HG03460 (cell line): ENCODE measurements around the gene CSTPP1.
"Not testable (repeated sequence)": the region's sequence is repeated elsewhere in the genome, so short reads cannot be mapped to it uniquely, and the experiment has no call there.

ENCODE experiments used
- ATAC-seq: cut with Tn5 transposase; IDR thresholded peaks from one replicate; pipeline ENCODE4 v1.9.1; 2021; ENCODE audit not compliant: unreplicated experiment

The CSTPP1 gene

DNA sequence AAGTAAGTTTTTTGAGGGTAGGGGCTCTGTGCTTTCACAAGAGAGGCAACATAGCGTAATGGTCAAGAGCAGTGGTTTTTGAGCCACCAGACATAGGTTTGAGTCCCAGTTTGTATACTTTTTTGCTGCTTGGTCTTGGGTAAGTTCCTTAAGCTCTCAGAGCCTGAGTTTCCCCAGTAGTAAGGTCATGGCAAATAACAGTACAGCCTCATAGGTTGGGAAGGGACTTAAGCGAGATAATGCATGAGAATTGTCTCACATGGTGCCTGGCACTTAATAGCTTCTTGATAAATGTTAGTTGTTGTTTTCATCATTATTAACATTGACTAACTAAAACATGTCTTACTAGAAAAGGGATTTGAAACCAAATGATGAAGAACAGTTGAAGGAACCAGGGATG is 157.0 kb downstream of the CSTPP1 start:
- no peak for ATAC-seq

- ATAC-seq: not testable (repeated sequence)
These were observed 160.3 kb downstream of the CSTPP1 start for GRCh38 chr11:47096871-47097270.

GRCh38 chr11:47098223-47098622 is 161.7 kb downstream of the CSTPP1 start:
- not testable (repeated sequence) for ATAC-seq

GRCh38 chr11:47099214-47099917 is 162.8 kb downstream of the CSTPP1 start:
- ATAC-seq: no peak

DNA sequence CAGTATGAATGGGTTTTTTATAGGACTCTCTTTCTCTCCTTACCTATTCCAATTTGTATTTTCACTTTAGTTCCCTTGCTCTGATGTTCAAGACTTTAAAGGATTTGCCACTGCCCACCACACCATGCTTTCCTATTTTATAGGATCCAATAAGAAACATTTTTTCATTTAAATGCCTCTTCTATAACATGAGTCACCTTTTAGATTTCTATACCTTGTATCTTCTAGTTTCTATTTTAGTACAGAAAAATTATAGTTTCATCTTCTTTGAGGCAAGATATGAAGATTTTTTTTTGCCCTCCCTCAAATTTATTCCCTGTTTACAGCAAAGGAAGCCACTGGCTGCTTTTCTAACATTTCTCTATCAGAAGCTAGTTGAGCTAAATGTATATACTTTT is 163.4 kb downstream of the CSTPP1 start:
- no peak for ATAC-seq

DNA sequence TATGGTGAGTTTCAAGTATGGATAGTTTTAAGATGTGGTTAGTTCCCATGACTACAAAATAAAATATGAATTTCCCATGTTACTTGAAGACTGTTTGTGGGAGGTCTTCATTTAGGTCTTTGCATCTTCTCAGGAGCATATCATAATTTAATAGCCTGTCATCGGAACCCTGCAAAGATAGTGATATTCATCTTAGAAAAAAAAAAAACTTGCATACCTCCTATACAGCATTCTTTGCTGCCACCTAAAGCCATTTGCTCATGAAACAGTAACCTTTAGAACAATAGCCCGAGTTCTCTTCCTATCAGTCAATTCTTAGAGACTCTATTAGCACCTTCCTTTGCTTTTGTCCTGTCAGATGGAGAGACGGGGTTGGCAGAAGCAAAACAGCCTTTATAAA is 164.8 kb downstream of the CSTPP1 start:
- no peak for ATAC-seq

DNA sequence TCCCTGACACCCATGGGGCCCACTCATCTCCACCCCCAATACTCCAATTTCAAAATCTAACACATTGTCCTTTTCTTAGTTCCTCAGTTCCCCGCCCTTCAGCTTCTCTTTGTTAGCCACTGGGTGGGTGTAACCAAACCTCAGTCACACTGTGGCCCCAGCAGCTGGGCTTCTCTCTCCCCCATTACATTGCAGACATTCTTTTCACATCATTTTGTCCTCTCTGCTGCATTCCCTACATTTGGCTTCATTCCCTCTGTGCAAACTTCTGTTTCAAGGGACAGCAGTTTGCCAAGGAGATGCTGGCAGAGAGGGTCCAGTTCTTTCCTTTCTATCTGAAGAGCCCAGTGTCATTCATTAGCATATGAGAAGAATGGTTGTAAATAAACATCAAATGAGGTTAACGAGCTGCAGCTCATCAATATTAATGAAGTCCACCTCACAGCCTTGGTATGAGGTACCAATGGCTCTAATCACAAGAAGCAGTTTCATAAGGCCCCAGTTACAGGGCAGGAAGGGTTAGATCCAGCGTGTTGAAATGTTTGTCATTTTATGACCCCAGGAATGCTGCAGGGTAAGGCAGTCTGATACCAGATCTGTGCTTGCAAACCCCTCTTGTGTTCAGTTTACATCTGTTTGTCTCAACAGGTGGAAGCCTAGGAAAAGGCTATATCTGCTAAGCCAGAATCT is 167.8 kb downstream of the CSTPP1 start:
- no peak for ATAC-seq

GRCh38 chr11:47105541-47105940 is 169.0 kb downstream of the CSTPP1 start:
- ATAC-seq: no peak

- ATAC-seq: no peak
These were observed 169.4 kb downstream of the CSTPP1 start for GRCh38 chr11:47105974-47106373.

GRCh38 chr11:47106798-47107411 is 170.3 kb downstream of the CSTPP1 start:
- no peak for ATAC-seq

DNA sequence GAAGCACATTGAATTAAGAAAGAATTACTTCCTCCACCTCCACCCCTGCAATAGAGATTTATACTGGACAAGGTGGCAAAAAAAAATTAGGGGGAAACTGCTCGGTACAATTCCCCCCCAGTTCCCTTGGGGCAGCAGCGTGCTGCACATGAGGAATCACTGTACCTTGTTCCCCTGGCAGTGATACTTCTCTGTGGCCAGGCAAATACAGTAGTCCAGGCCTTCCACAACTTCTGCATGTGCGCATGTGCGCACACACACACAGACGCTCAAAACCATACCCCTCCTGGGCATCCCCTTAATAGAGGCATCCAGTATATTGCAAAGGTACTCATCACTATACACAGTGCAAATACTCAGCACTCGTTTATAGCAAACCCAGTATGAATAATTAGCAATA is 171.2 kb downstream of the CSTPP1 start:
- ATAC-seq: no peak

DNA sequence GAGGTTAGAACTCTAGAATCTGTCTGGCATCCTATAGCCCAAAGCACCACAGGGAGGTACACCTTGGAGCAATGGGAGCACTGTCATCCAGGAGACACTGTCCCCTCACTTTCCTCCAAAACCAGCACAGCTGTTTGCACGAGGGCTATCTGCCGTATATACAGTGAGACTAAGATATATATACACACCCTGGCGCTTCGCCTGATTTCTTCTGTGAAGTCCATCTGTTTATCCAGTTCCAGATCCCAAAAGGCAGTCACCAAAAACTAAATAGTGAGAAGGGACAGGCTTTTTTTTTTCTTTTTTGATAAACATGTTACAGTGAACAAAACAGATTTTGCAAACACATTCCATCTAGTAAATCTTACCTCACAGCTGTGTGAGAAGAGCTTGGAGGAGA is 171.7 kb downstream of the CSTPP1 start:
- no peak for ATAC-seq

GRCh38 chr11:47109051-47109726 is 172.6 kb downstream of the CSTPP1 start:
- ATAC-seq: no peak

DNA sequence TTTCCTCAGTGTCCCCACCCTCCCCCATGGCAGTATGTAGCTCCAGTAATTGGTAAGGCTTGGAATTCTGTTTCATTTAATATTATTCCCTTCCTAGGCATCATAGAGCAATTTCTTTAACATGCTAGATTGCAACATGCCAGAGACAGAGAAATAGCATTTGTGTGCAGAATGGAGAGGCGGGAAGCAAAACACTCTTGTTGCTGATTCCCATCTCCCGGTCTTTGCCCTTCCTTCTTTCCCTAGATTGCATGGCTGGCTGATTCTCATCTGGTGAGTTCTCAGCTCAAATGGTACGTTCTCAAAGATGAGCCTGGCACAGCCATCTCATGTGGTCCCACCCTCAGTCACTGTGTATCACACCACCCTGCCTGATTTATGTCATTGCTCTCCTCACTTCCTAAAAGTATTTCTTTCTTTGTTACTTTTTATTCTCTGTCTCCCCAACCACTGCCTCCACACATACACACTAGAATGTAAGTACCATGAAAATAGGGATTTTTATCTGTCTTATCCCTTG is 173.2 kb downstream of the CSTPP1 start:
- no peak for ATAC-seq

DNA sequence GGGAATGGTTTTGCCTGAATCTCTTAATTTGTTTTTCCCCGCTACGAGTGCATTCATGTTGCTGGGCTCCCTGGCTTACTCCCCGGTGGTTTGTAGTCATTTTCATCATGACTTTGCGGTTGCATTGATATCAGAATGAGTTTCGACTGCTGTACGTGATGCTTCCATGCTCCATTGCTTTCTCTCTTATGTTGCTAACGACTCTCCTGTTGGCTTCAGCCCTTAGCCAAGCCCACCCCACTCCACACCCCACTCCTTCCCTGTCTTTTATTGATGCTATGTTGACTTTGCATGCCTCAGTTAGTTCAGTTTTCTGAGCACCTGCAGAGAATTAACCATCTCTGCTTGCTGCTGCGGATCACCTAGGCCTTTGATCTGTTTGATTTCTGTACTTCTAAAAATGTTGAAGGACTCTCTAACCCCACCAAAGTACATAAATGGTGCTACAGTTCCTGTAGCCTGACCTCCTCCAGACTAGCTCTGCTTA is 174.8 kb downstream of the CSTPP1 start:
- ATAC-seq: peak; percentile 84

DNA sequence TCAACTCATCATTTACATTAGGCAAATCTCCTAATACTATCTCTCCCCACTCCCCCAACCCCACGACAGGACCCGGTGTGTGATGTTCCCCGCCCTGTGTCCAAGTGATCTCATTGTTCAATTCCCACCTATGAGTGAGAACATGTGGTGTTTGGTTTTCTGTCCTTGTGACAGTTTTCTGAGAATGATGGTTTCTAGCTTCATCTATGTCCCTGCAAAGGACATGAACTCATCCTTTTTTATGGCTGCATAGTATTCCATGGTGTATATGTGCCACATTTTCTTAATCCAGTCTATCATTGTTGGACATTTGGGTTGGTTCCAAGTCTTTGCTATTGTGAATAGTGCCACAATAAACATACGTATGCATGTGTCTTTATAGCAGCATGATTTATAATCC is 176.4 kb downstream of the CSTPP1 start:
- ATAC-seq: not testable (repeated sequence)

DNA sequence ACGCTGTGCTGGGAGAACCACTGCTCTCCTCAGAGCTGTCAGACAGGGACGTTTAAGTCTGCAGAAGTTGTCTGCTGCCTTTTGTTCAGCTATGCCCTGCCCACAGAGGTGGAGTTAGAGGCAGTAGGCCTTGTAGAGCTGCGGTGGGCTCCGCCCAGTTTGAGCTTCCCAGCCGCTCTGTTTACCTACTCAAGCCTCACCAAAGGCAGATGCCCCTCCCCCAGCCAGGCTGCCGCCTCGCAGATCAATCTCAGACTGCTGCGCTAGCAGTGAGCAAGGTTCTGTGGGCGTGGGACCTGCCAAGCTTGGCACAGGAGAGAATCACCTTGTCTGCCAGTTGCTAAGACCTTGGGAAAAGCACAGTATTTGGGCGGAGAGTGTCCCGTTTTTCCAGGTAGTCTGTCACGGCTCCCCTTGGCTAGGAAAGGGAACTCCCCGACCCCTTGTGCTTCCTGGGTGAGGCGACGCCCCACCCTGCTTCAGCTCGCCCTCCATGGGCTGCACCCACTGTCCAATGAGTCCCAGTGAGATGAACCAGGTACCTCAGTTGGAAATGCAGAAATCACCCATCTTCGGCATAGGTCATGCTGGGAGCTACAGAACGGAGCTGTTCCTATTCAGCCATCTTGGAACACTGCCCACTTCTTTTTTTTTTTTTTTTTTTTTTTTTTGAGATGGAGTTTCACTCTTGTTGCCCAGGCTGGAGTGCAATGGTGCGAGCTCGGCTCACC is 182.6 kb downstream of the CSTPP1 start:
- ATAC-seq: not testable (repeated sequence)

DNA sequence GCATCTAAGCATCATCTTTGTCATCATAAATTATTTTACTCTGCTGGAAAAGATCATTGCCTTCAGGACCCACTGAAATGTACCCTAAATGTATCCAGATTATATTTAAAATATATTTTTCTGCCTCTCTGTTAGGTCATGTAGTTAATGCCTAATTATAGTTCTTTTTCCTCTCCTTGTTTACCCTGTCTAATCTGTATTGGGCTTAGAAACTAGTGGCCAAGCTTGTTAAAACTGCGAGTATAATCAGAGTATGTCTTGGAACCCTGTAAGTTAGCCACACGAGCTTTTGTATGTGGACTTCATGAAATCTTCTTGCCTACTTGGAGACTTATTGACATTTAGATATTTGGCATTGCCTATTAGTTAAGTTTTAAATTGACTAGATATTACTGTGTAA is 184.5 kb downstream of the CSTPP1 start:
- no peak for ATAC-seq

GRCh38 chr11:47121731-47122130 is 185.2 kb downstream of the CSTPP1 start:
- ATAC-seq: no peak

DNA sequence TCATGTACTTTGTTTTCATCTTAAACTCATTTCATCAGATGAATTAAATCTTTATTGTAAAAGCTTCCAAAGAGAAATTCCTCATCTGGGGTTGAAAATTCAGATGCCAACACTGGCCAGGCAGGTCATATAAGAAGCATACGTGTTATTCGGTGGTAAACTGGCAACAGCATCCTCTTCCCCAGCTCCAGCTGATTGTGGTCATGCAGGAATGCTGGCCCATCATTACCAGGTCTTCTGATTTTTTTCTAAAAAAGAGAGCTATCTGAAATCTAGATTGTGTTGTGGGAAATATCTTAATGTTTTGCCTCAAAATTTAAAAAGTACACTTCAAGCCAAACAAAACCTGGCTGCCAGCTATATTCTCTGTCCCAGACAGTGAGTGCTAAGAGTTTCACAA is 186.5 kb downstream of the CSTPP1 start:
- no peak for ATAC-seq

- no peak for ATAC-seq
These were observed 188.1 kb downstream of the CSTPP1 start for GRCh38 chr11:47124675-47125074.
